Naive thymus-derived CD4-positive, alpha-beta T cell (primary cell): ENCODE results near the gene CTDSP1. TPM values are rescaled to one million over a fixed set of nuclear protein-coding genes. Genes with fewer than 3 reads are reported as not detected.

Source experiments
- ATAC-seq: fragments of 150-1000 bp; cut with Tn5 transposase; 2 replicates; pipeline ENCODE4 v1.10.0; 2021; ENCODE audit warnings: mild to moderate bottlenecking, moderate library complexity
- CTCF ChIA-PET: fragments of 350-600 bp; sonication (Branson Sonifier 250); formaldehyde crosslinking; loops from one replicate; lab custom pipeline; 2021; ENCODE audit warnings: antibody characterized with exemption; lab: Charles Lee
- POLR2A ChIA-PET: fragments of 350-600 bp; sonication (Branson Sonifier 250); formaldehyde crosslinking; loops from one replicate; lab custom pipeline; 2021; ENCODE audit warnings: antibody characterized with exemption, inconsistent platforms; lab: Charles Lee
- DNase-seq, 9 donors: peaks; one replicate each; pipeline versions ENCODE4 v3.0.0 to v3.0.0-alpha.2; 2020 to 2022; ENCODE audit warnings: mixed read lengths in 1 of 9
- H3K27ac ChIP-seq: one replicate; pipeline ENCODE4 v1.7.0; 2013; ENCODE audit warnings: mild to moderate bottlenecking, low read depth, low read length, moderate library complexity
- H3K27me3 ChIP-seq, 2 donors: one replicate each; pipeline ENCODE4 v1.7.0; 2013; ENCODE audit warnings: low read length in 2 of 2, mild to moderate bottlenecking in 2 of 2, moderate library complexity in 2 of 2; ENCODE audit not compliant: control insufficient read depth in 2 of 2, insufficient read depth in 2 of 2
- H3K36me3 ChIP-seq, 3 experiments: 1 replicate in 2 of 3; 2 replicates in 1 of 3; pipeline ENCODE4 v1.7.0; 2013; ENCODE audit warnings: low read length in 3 of 3, mild to moderate bottlenecking in 3 of 3, moderate library complexity in 1 of 3; ENCODE audit not compliant: insufficient read depth in 3 of 3, control insufficient read depth in 2 of 3
- H3K4me1 ChIP-seq, 2 donors: one replicate each; pipeline ENCODE4 v1.7.0; 2013; ENCODE audit warnings: low read length in 2 of 2, mild to moderate bottlenecking in 2 of 2, moderate library complexity in 1 of 2; ENCODE audit not compliant: control insufficient read depth in 2 of 2, insufficient read depth in 2 of 2
- H3K4me3 ChIP-seq: 2 replicates; pipeline ENCODE4 v1.7.0; 2013; ENCODE audit warnings: mild to moderate bottlenecking, low read length
- H3K9me3 ChIP-seq, 3 experiments: 1 replicate in 2 of 3; 2 replicates in 1 of 3; pipeline ENCODE4 v1.7.0; 2013; ENCODE audit warnings: low read length in 3 of 3; ENCODE audit not compliant: control insufficient read depth in 2 of 3
- H3K27ac Mint-ChIP-seq, 9 donors: one replicate each; pipeline ENCODE4 v1.8.0; 2020 to 2022; ENCODE audit warnings: mixed read lengths in 9 of 9, mild to moderate bottlenecking in 8 of 9, moderate library complexity in 5 of 9, inconsistent platforms in 2 of 9
- H3K27me3 Mint-ChIP-seq, 5 donors: one replicate each; pipeline ENCODE4 v1.8.0; 2021 to 2022; ENCODE audit warnings: mixed read lengths in 5 of 5, mild to moderate bottlenecking in 1 of 5
- H3K36me3 Mint-ChIP-seq, 5 donors: one replicate each; pipeline ENCODE4 v1.8.0; 2020 to 2022; ENCODE audit warnings: mixed read lengths in 5 of 5, mild to moderate bottlenecking in 3 of 5, inconsistent platforms in 1 of 5
- H3K4me1 Mint-ChIP-seq, 7 donors: one replicate each; pipeline ENCODE4 v1.8.0; 2020 to 2022; ENCODE audit warnings: mixed read lengths in 7 of 7, mild to moderate bottlenecking in 3 of 7, inconsistent platforms in 1 of 7
- H3K4me3 Mint-ChIP-seq, 10 donors: one replicate each; pipeline ENCODE4 v1.8.0; 2020 to 2022; ENCODE audit warnings: mild to moderate bottlenecking in 10 of 10, mixed read lengths in 10 of 10, moderate library complexity in 6 of 10, inconsistent platforms in 2 of 10
- H3K9me3 Mint-ChIP-seq, 11 donors: one replicate each; pipeline ENCODE4 v1.8.0; 2020 to 2022; ENCODE audit warnings: mixed read lengths in 11 of 11, mild to moderate bottlenecking in 4 of 11, inconsistent platforms in 1 of 11, moderate library complexity in 1 of 11
- intact Hi-C, 2 donors: fragments of 100-400 bp; cut with micrococcal nuclease; formaldehyde crosslinking; loops; one replicate each; pipeline ENCODE4 v1.15.1; 2023
- polyA plus RNA-seq, 2 donors: library from polyadenylated mRNA; unstranded; fragments of 300-500 nt; fragmentation: Illumina TruSeq; gene quantifications; one replicate each; pipeline ENCODE4 v1.2.3, GENCODE V29; 2021
- total RNA-seq, 6 experiments: library from RNA in 5 of 6; stranded (reverse) in 5 of 6; gene quantifications; 1 replicate in 5 of 6; 2 replicates in 1 of 6; pipeline ENCODE4 v1.2.3 and lab custom pipeline; 2021 to 2026

The CTDSP1 gene
- total and polyA plus RNA-seq, 7 experiments from 2014 or later, result 22.5 to 219 (median 148) TPM

GRCh38 chr2:218419630-218420216 is 20.1 kb downstream of the CTDSP1 start:
- no peak overlapping the region for H3K4me3 Mint-ChIP-seq
- H3K9me3 Mint-ChIP-seq, result peaks cover 0 to 2% (median 0%) of the 10 kb centered on the region in 11 donors
- no peak for ATAC-seq
- Histone ChIP-seq H3K4me3 (no peak overlapping the region), H3K4me1 (no peaks in the 10 kb centered on the region), H3K27me3 (no peaks in the 10 kb centered on the region), H3K9me3 (no peaks in the 10 kb centered on the region), H3K36me3 (no peaks in the 10 kb centered on the region), H3K27ac (no peak overlapping the region)
- no peak overlapping the region for H3K27ac Mint-ChIP-seq
- DNase-seq, result no peak
- H3K4me1 Mint-ChIP-seq, result peaks cover 0 to 2% (median 0%) of the 10 kb centered on the region in 7 donors
- POLR2A ChIA-PET, result no interaction called here
- no peaks in the 10 kb centered on the region for H3K36me3 Mint-ChIP-seq
- no peaks in the 10 kb centered on the region for H3K27me3 Mint-ChIP-seq
- intact Hi-C loops, result no loop called here
- CTCF ChIA-PET, result no interaction called here

- CTCF ChIA-PET, result no interaction called here
- no peaks in the 10 kb centered on the region for H3K27me3 ChIP-seq
- intact Hi-C loops, result no loop called here
- Mint-ChIP-seq H3K4me3 (no peak overlapping the region), H3K36me3 (no peaks in the 10 kb centered on the region), H3K9me3 (peaks cover 0 to 2% (median 0%) of the 10 kb centered on the region in 11 donors), H3K4me1 (peaks cover 0 to 4% (median 0%) of the 10 kb centered on the region in 7 donors), H3K27ac (peak overlapping the region in 1 of 9 donors; percentile 81), H3K27me3 (no peaks in the 10 kb centered on the region)
- H3K9me3 ChIP-seq, result no peaks in the 10 kb centered on the region
- DNase-seq, result no peak
- no peak for ATAC-seq
- H3K27ac ChIP-seq, result no peak overlapping the region
- H3K36me3 ChIP-seq, result no peaks in the 10 kb centered on the region
- no peak overlapping the region for H3K4me3 ChIP-seq
- H3K4me1 ChIP-seq, result no peaks in the 10 kb centered on the region
- POLR2A ChIA-PET, result no interaction called here
Measured at GRCh38 chr2:218421027-218421426, 21.4 kb downstream of the CTDSP1 start.

- intact Hi-C loops, result no loop called here
- CTCF ChIA-PET, result no interaction called here
- H3K4me1 Mint-ChIP-seq, result peaks cover 0 to 4% (median 0%) of the 10 kb centered on the region in 7 donors
Measured at GRCh38 chr2:218422403-218423086, 22.9 kb downstream of the CTDSP1 start.

GRCh38 chr2:218423584-218423983 is 23.9 kb downstream of the CTDSP1 start:
- ATAC-seq, result no peak
- H3K4me3 ChIP-seq, result no peak overlapping the region
- H3K36me3 ChIP-seq, result no peaks in the 10 kb centered on the region
- ChIA-PET POLR2A (no interaction called here), CTCF (no interaction called here)
- peak overlapping the region in 1 of 9 donors; percentile 48 for H3K27ac Mint-ChIP-seq
- H3K27ac ChIP-seq, result no peak overlapping the region
- H3K4me1 Mint-ChIP-seq, result peaks cover 0 to 4% (median 0%) of the 10 kb centered on the region in 7 donors
- H3K27me3 Mint-ChIP-seq, result no peaks in the 10 kb centered on the region
- no peak for DNase-seq
- intact Hi-C loops, result no loop called here
- H3K9me3 ChIP-seq, result no peaks in the 10 kb centered on the region
- no peaks in the 10 kb centered on the region for H3K4me1 ChIP-seq
- H3K36me3 Mint-ChIP-seq, result no peaks in the 10 kb centered on the region
- H3K9me3 Mint-ChIP-seq, result peaks cover 0 to 2% (median 0%) of the 10 kb centered on the region in 11 donors
- H3K4me3 Mint-ChIP-seq, result no peak overlapping the region
- H3K27me3 ChIP-seq, result peaks cover 0 to 4% of the 10 kb centered on the region in 2 donors

More at GRCh38 chr2:218422403-218423086, 22.9 kb downstream of the CTDSP1 start:
- no peak overlapping the region for H3K4me3 Mint-ChIP-seq
- H3K27ac Mint-ChIP-seq, result peak overlapping the region in 2 of 9 donors; percentile 32 to 81
- no peaks in the 10 kb centered on the region for H3K4me1 ChIP-seq
- H3K36me3 ChIP-seq, result no peaks in the 10 kb centered on the region
- no peaks in the 10 kb centered on the region for H3K36me3 Mint-ChIP-seq
- no peaks in the 10 kb centered on the region for H3K27me3 Mint-ChIP-seq
- H3K9me3 Mint-ChIP-seq, result peaks cover 0 to 2% (median 0%) of the 10 kb centered on the region in 11 donors
- DNase-seq (no peak), ATAC-seq (no peak)
- POLR2A ChIA-PET, result interaction anchor here (0.5 kb wide), 1 partner anchor 9 kb away, joined by 3 read pairs; no protein-coding TSS in a partner anchor
- no peak overlapping the region for H3K4me3 ChIP-seq
- H3K27ac ChIP-seq, result no peak overlapping the region
- H3K27me3 ChIP-seq, result no peaks in the 10 kb centered on the region
- no peaks in the 10 kb centered on the region for H3K9me3 ChIP-seq

- Mint-ChIP-seq H3K27me3 (peaks cover 0 to 3% (median 0%) of the 10 kb centered on the region in 5 donors), H3K4me3 (no peak overlapping the region), H3K9me3 (peaks cover 0 to 2% (median 0%) of the 10 kb centered on the region in 11 donors), H3K4me1 (peaks cover 0 to 2% (median 0%) of the 10 kb centered on the region in 7 donors), H3K27ac (no peak overlapping the region), H3K36me3 (no peaks in the 10 kb centered on the region)
- POLR2A ChIA-PET, result interaction anchor here (1.1 kb wide), 1 partner anchor 19 kb away, joined by 3 read pairs; no protein-coding TSS in a partner anchor
- H3K4me3 ChIP-seq, result no peak overlapping the region
- DNase-seq (no peak), ATAC-seq (peak; percentile 8)
- H3K9me3 ChIP-seq, result no peaks in the 10 kb centered on the region
- intact Hi-C loops, result no loop called here
- no peaks in the 10 kb centered on the region for H3K36me3 ChIP-seq
- no peaks in the 10 kb centered on the region for H3K4me1 ChIP-seq
- peaks cover 0 to 4% of the 10 kb centered on the region in 2 donors for H3K27me3 ChIP-seq
- CTCF ChIA-PET, result no interaction called here
- no peak overlapping the region for H3K27ac ChIP-seq
Measured at GRCh38 chr2:218425531-218425930, 25.9 kb downstream of the CTDSP1 start.

- intact Hi-C loops, result no loop called here
- H3K9me3 ChIP-seq, result no peaks in the 10 kb centered on the region
- Mint-ChIP-seq H3K4me3 (no peak overlapping the region), H3K36me3 (no peaks in the 10 kb centered on the region), H3K9me3 (no peaks in the 10 kb centered on the region), H3K4me1 (peaks cover 0 to 2% (median 0%) of the 10 kb centered on the region in 7 donors), H3K27ac (no peak overlapping the region), H3K27me3 (peaks cover 0 to 3% (median 0%) of the 10 kb centered on the region in 5 donors)
- no peaks in the 10 kb centered on the region for H3K4me1 ChIP-seq
- ChIA-PET CTCF (no interaction called here), POLR2A (no interaction called here)
- ATAC-seq (no peak), DNase-seq (no peak)
- no peak overlapping the region for H3K27ac ChIP-seq
- no peak overlapping the region for H3K4me3 ChIP-seq
- peaks cover 0 to 4% of the 10 kb centered on the region in 2 donors for H3K27me3 ChIP-seq
- H3K36me3 ChIP-seq, result no peaks in the 10 kb centered on the region
Measured at GRCh38 chr2:218427741-218428140, 28.1 kb downstream of the CTDSP1 start.
